GM18507 (cell line): ENCODE measurements around the gene RHOH.

Experiments used
- DNase-seq: peaks from one replicate; pipeline ENCODE4 v3.0.0; 2011; ENCODE audit warnings: low read depth; ENCODE audit not compliant: insufficient read length; ENCODE audit errors: extremely low spot score
- FAIRE-seq: peaks from 2 replicates; lab custom pipeline; 2011; peaks lifted over from hg19 to GRCh38; lab: Jason Lieb, UNC

The RHOH gene

GRCh38 chr4:40227284-40227683 lies 30.5 kb downstream of the RHOH start:
- no peak for DNase-seq
- FAIRE-seq, result peak; percentile 91

GRCh38 chr4:40228497-40229365 lies 31.9 kb downstream of the RHOH start:
- DNase-seq, result no peak
- FAIRE-seq, result peak; percentile 94

- DNase-seq, result no peak
- no peak for FAIRE-seq
Observed at GRCh38 chr4:40231316-40231863, 34.6 kb downstream of the RHOH start.

GRCh38 chr4:40232610-40233009 lies 35.8 kb downstream of the RHOH start:
- FAIRE-seq (no peak), DNase-seq (no peak)

- FAIRE-seq, result no peak
- no peak for DNase-seq
Observed at GRCh38 chr4:40233227-40233626, 36.4 kb downstream of the RHOH start.

- FAIRE-seq, result no peak
Observed at GRCh38 chr4:40234519-40235039, 37.7 kb downstream of the RHOH start.

GRCh38 chr4:40238008-40238699 lies 41.3 kb downstream of the RHOH start:
- FAIRE-seq (no peak), DNase-seq (no peak)

More at GRCh38 chr4:40234519-40235039, 37.7 kb downstream of the RHOH start:
- DNase-seq, result no peak

- DNase-seq (no peak), FAIRE-seq (no peak)
Observed at GRCh38 chr4:40238700-40239548, 42.1 kb downstream of the RHOH start.

GRCh38 chr4:40240040-40240653 lies 43.3 kb downstream of the RHOH start:
- DNase-seq, result no peak
- no peak for FAIRE-seq

- FAIRE-seq, result peak; percentile 12
- DNase-seq, result no peak
Observed at GRCh38 chr4:40241026-40241425, 44.2 kb downstream of the RHOH start.

- no peak for DNase-seq
- no peak for FAIRE-seq
Observed at GRCh38 chr4:40241941-40242340, 45.1 kb downstream of the RHOH start.

- DNase-seq, result no peak
- FAIRE-seq, result no peak
Observed at GRCh38 chr4:40243386-40243948, 46.6 kb downstream of the RHOH start.

GRCh38 chr4:40244606-40245005 lies 47.8 kb downstream of the RHOH start:
- DNase-seq, result no peak
- no peak for FAIRE-seq

- FAIRE-seq, result no peak
- no peak for DNase-seq
Observed at GRCh38 chr4:40245550-40245949, 48.7 kb downstream of the RHOH start.

- FAIRE-seq (no peak), DNase-seq (no peak)
Observed at GRCh38 chr4:40246011-40246900, 49.4 kb downstream of the RHOH start.

- DNase-seq, result no peak
- FAIRE-seq, result peak; percentile 50
Observed at GRCh38 chr4:40246938-40247337, 50.1 kb downstream of the RHOH start.

GRCh38 chr4:40247350-40247749 lies 50.5 kb downstream of the RHOH start:
- no peak for DNase-seq

GRCh38 chr4:40251366-40251765 lies 54.5 kb downstream of the RHOH start:
- no peak for DNase-seq
- FAIRE-seq, result no peak

More at GRCh38 chr4:40247350-40247749, 50.5 kb downstream of the RHOH start:
- no peak for FAIRE-seq
